ENCODE results near the gene MRPL37.

The MRPL37 gene

DNA sequence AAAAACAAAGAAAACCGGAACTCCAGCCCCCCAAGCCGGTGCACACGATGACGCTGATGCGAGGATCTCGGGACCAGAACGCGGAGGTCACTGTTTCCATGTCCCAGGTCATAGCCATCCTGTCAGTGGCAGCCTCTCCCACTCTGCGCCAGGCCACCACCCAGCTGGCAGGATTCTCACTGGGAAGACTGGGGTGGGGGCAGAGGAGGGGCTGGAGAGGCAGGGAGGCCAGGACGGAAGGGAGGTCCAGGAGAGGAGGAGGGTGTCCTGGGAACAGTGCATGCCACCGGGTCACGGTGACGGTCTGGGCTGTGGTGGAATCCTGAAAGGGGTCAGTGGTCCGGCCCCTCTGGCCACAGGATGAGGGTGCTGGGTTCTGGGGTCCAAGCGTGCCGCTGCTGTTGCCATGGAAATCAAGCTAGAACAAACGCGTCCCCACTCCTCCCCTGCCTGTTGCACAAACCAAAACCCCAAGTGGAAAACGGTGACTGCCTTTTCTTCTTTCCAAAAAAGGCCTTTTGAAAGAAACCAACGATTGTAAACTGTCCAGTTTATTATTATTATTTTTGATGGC, 26.1 kb downstream of the MRPL37 start:
- no peak for TF ChIP-seq TAF1 (IDR thresholded peaks at IDR 0.05; ENCODE audit: borderline replicate concordance, insufficient read depth, low read length)
- TF ChIP-seq SIN3A (IDR thresholded peaks at IDR 0.05; ENCODE audit: borderline replicate concordance, insufficient read depth, low read length), result no peak
- no peak for TF ChIP-seq FOXP2 (optimal IDR thresholded peaks at IDR 0.05; ENCODE audit: borderline replicate concordance, extremely low read depth, extremely low read length, insufficient read depth)
- TF ChIP-seq, protein P1, sequence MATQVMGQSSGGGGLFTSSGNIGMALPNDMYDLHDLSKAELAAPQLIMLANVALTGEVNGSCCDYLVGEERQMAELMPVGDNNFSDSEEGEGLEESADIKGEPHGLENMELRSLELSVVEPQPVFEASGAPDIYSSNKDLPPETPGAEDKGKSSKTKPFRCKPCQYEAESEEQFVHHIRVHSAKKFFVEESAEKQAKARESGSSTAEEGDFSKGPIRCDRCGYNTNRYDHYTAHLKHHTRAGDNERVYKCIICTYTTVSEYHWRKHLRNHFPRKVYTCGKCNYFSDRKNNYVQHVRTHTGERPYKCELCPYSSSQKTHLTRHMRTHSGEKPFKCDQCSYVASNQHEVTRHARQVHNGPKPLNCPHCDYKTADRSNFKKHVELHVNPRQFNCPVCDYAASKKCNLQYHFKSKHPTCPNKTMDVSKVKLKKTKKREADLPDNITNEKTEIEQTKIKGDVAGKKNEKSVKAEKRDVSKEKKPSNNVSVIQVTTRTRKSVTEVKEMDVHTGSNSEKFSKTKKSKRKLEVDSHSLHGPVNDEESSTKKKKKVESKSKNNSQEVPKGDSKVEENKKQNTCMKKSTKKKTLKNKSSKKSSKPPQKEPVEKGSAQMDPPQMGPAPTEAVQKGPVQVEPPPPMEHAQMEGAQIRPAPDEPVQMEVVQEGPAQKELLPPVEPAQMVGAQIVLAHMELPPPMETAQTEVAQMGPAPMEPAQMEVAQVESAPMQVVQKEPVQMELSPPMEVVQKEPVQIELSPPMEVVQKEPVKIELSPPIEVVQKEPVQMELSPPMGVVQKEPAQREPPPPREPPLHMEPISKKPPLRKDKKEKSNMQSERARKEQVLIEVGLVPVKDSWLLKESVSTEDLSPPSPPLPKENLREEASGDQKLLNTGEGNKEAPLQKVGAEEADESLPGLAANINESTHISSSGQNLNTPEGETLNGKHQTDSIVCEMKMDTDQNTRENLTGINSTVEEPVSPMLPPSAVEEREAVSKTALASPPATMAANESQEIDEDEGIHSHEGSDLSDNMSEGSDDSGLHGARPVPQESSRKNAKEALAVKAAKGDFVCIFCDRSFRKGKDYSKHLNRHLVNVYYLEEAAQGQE (IDR thresholded peaks at IDR 0.05; ENCODE audit: insufficient read depth in 1 of 2, low read depth in 2 of 2, low read length in 2 of 2), result no peak
- no peak for TF ChIP-seq POLR2AphosphoS5 (IDR thresholded peaks at IDR 0.05; ENCODE audit: low read depth, low read length)

- TF ChIP-seq, protein P1 (IDR thresholded peaks at IDR 0.05; ENCODE audit: insufficient read depth in 1 of 2, low read depth in 2 of 2, low read length in 2 of 2), result no peak
- TF ChIP-seq POLR2AphosphoS5 (IDR thresholded peaks at IDR 0.05; ENCODE audit: low read depth, low read length) (no peak), FOXP2 (optimal IDR thresholded peaks at IDR 0.05; ENCODE audit: borderline replicate concordance, extremely low read depth, extremely low read length, insufficient read depth) (no peak)
Measured at GRCh38 chr1:54227091-54227602, 27.2 kb downstream of the MRPL37 start.

DNA sequence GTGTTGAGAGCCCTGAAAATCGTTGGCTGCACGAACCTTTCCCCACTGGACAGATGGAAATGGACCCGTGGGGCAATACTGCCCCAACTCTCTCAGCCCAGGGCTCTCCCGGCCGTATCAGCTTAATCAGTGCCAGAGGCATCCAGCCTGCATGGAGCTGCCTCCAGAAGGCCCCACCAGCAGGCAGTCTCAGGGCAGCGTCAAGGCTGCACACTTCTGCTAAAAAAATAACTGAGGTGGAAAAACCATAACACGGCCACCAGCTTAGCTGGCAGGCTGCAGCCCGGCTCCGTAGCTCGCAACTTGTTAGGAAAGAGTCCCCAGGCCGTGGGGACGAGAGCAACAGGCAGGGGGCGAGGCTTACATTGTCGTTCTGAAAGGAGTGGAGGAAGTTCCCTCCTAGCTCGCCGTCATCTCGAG, 27.9 kb downstream of the MRPL37 start:
- no peak for TF ChIP-seq FOXP2 (optimal IDR thresholded peaks at IDR 0.05; ENCODE audit: borderline replicate concordance, extremely low read depth, extremely low read length, insufficient read depth)
- no peak for TF ChIP-seq SIN3A (IDR thresholded peaks at IDR 0.05; ENCODE audit: borderline replicate concordance, insufficient read depth, low read length)
- TF ChIP-seq TAF1 (IDR thresholded peaks at IDR 0.05; ENCODE audit: borderline replicate concordance, insufficient read depth, low read length), result no peak
- TF ChIP-seq, protein P1 (IDR thresholded peaks at IDR 0.05; ENCODE audit: insufficient read depth in 1 of 2, low read depth in 2 of 2, low read length in 2 of 2), result no peak
- no peak for TF ChIP-seq POLR2AphosphoS5 (IDR thresholded peaks at IDR 0.05; ENCODE audit: low read depth, low read length)

DNA sequence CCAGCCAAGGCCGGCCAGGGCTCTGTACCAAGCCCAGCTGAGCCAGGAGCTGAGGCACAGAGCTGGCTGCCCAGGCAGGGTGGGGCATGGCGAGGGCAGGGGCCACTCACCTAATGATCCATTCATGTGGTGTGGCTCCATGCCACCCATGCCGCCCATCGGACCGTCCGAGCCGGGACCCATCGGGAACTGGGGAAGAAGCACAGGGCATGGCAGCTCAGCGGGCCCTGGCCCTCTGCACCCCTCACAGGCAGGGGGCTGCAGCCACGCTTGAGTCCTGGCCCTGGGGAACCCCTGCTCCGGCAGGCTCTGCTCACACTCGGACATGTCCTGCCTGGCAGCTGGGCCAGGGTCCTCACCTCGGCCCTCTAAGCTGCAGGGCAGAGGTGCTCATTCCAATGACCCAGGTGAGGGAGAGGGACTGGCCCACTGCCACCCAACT, 28.7 kb downstream of the MRPL37 start:
- TF ChIP-seq FOXP2 (optimal IDR thresholded peaks at IDR 0.05; ENCODE audit: borderline replicate concordance, extremely low read depth, extremely low read length, insufficient read depth) (no peak), SIN3A (IDR thresholded peaks at IDR 0.05; ENCODE audit: borderline replicate concordance, insufficient read depth, low read length) (no peak), TAF1 (IDR thresholded peaks at IDR 0.05; ENCODE audit: borderline replicate concordance, insufficient read depth, low read length) (no peak), POLR2AphosphoS5 (IDR thresholded peaks at IDR 0.05; ENCODE audit: low read depth, low read length) (no peak)
- TF ChIP-seq, protein P1 (IDR thresholded peaks at IDR 0.05; ENCODE audit: insufficient read depth in 1 of 2, low read depth in 2 of 2, low read length in 2 of 2), result no peak

All from PFSK-1 (cell line).